GM12874 (cell line): ENCODE data around the gene SLC49A4.

Experiments
- TF ChIP-seq, protein P1 (sequence below): IDR thresholded peaks from 2 replicates; pipeline ENCODE4 v1.5.1; 2011; ENCODE audit warnings: low read depth, mild to moderate bottlenecking, control low read depth, low read length, moderate library complexity; ENCODE audit not compliant: insufficient read depth

The SLC49A4 gene

GRCh38 chr3:122826278-122826677 lies 31.4 kb downstream of the SLC49A4 start:
- TF ChIP-seq, protein P1, sequence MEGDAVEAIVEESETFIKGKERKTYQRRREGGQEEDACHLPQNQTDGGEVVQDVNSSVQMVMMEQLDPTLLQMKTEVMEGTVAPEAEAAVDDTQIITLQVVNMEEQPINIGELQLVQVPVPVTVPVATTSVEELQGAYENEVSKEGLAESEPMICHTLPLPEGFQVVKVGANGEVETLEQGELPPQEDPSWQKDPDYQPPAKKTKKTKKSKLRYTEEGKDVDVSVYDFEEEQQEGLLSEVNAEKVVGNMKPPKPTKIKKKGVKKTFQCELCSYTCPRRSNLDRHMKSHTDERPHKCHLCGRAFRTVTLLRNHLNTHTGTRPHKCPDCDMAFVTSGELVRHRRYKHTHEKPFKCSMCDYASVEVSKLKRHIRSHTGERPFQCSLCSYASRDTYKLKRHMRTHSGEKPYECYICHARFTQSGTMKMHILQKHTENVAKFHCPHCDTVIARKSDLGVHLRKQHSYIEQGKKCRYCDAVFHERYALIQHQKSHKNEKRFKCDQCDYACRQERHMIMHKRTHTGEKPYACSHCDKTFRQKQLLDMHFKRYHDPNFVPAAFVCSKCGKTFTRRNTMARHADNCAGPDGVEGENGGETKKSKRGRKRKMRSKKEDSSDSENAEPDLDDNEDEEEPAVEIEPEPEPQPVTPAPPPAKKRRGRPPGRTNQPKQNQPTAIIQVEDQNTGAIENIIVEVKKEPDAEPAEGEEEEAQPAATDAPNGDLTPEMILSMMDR = no peak

DNA sequence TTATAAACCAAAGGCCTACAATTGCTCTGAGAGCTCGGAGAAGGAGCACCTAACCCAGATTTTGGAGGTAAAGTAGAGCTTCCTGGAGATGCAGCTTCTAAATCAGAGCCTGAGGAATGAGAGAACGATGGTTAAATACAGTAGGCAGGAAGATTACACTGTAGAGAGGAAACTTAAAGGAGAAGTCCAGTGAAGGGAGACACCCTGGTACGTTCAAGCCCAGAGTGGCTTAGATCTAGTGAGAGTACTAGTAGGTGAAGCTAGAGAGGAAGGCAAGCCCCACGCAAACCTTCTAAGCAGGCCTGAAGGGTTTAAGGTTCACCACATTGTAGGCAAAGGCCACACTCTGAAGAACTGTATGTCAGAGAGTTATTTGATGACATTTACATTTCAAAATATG lies 33.4 kb downstream of the SLC49A4 start:
- TF ChIP-seq, protein P1 = no peak

- TF ChIP-seq, protein P1 = no peak
These were observed 40.7 kb downstream of the SLC49A4 start for GRCh38 chr3:122835590-122835989.

DNA sequence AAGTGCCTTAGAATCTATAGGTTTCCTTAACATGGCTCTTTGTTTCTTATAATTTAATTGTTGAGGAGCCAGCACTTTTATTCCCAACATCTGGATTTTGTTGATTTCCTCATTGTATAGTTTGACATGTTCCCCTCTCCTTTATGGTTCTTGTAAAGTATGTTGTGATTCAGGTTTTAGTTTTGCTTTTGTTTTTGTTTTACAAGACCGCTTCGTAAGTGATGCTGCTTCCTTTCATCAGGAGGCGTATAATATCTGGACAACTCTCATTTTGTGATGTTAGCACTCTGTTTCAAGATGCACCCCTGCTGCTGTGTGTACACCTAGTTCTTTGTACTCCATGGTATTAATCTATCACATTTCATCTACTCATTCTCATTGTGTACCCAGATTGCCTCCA lies 48.7 kb downstream of the SLC49A4 start:
- TF ChIP-seq, protein P1 = no peak

DNA sequence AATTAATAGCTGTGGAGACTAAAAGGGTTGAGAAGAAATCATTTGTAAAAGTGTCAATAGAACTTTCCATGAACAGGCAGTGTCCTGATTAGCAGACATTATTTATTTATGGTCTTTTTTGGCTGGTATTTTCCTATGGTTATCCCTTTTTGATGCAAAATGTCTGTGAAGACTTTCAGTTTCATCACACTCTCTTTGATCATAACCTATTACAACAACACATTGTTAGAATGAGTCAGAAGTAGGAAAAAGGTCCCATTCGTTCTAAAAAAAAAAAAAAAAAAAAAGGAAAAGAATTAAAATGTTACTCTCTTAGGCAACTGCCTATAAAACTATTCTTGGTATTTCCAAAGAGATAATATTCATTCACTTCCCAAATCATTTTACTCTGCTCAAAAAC lies 62.1 kb downstream of the SLC49A4 start:
- TF ChIP-seq, protein P1 = no peak

DNA sequence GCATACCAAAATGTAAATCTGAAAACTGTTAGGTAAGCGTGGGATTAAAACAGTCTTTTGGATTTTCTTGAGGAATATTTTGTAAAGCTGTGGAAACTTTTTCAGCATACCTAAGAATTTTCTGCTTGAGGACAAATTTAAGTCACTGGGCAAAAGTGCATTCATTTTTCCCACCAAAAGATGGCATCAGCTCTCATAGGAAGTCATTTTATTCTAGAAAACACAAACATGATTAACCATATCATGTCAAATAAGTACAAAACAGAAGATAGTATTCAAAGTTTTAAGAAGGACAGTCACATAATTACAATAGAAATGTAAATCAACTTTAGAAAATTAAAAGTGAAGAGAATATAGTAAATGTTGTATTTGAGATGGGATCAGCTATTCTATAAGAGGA lies 63.5 kb downstream of the SLC49A4 start:
- TF ChIP-seq, protein P1 = no peak

DNA sequence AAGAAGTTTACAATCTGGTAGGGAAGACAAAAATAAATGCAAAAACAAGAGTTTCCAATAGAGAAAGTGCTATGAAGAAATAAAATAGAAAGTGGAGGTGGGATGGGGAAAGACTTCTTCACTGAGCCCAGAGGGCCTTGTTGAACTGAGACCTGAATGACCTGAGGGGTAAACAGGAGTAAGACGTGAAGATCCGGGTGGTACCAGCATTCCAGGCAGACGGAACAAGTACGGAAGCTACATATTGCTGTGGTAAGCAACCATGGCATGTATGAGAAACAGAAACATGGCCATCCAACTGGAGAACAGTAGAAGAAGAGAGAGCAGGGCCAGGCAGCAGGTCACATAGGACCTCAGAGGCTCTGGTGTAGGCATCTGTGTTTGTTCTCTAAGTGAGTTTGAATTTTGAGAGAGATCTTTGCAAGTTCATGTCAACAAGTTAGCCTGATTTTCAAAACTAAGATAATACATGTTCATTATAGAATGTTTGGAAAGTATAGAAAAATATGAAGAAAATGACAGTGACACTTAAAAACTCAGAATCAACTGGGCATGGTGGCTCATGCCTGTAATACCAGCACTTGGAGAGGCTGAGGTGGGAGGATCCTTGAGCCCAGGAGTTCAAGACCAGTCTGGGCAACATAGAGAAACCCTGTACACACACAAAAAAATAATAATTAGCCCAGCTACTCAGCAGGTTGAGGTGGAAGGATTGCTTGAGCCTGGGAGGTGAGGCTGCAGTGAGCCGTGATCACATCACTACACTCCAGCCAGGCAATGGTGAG lies 64.3 kb downstream of the SLC49A4 start:
- TF ChIP-seq, protein P1 = no peak
